Trophoblast cell (in vitro differentiated cells and primary cell): ENCODE results near the gene TMPRSS4.

ENCODE experiments used
- DNase-seq, 2 donors: peaks; one replicate each; pipeline ENCODE4 v3.0.0-alpha.2; 2016
- H2AFZ ChIP-seq: 2 replicates; pipeline ENCODE4 v1.6.1; 2013; ENCODE audit warnings: low read length, moderate library complexity, mild to moderate bottlenecking; ENCODE audit not compliant: insufficient read depth, poor library complexity
- H2AK5ac ChIP-seq: 2 replicates; pipeline ENCODE4 v1.6.1; 2013; ENCODE audit warnings: mild to moderate bottlenecking, low read length
- H2BK120ac ChIP-seq: 2 replicates; pipeline ENCODE4 v1.6.1; 2013; ENCODE audit warnings: low read length, mild to moderate bottlenecking, moderate library complexity; ENCODE audit not compliant: insufficient read depth, poor library complexity
- H2BK12ac ChIP-seq: 2 replicates; pipeline ENCODE4 v1.6.1; 2013; ENCODE audit warnings: mild to moderate bottlenecking, low read length, moderate library complexity
- H2BK5ac ChIP-seq: 2 replicates; pipeline ENCODE4 v1.6.1; 2013; ENCODE audit warnings: low read length, low read depth, moderate library complexity, mild to moderate bottlenecking; ENCODE audit not compliant: poor library complexity
- H3K14ac ChIP-seq: 2 replicates; pipeline ENCODE4 v1.6.1; 2013; ENCODE audit warnings: mild to moderate bottlenecking, low read length
- H3K18ac ChIP-seq: 2 replicates; pipeline ENCODE4 v1.6.1; 2013; ENCODE audit warnings: mild to moderate bottlenecking, low read length
- H3K23ac ChIP-seq: 2 replicates; pipeline ENCODE4 v1.6.1; 2013; ENCODE audit warnings: low read length
- H3K27ac ChIP-seq: 2 replicates; pipeline ENCODE4 v1.5.1; 2013; ENCODE audit warnings: low read depth, mild to moderate bottlenecking, inconsistent platforms, low read length, moderate library complexity
- H3K27me3 ChIP-seq: 2 replicates; pipeline ENCODE4 v1.6.1; 2013; ENCODE audit warnings: inconsistent platforms, mild to moderate bottlenecking, low read length, moderate library complexity; ENCODE audit not compliant: insufficient read depth
- H3K36me3 ChIP-seq, 2 experiments: 1 replicate in 1 of 2; 2 replicates in 1 of 2; pipeline ENCODE4 v1.6.1; 2013; ENCODE audit warnings: low read length in 2 of 2, mild to moderate bottlenecking in 2 of 2, moderate library complexity in 1 of 2; ENCODE audit not compliant: insufficient read depth in 2 of 2, control insufficient read depth in 1 of 2
- H3K4ac ChIP-seq: 2 replicates; pipeline ENCODE4 v1.6.1; 2013; ENCODE audit warnings: low read depth, mild to moderate bottlenecking, low read length, moderate library complexity
- H3K4me1 ChIP-seq, 2 experiments: 1 replicate in 1 of 2; 2 replicates in 1 of 2; pipeline ENCODE4 v1.6.1; 2013; ENCODE audit warnings: low read length in 2 of 2, mild to moderate bottlenecking in 2 of 2, moderate library complexity in 1 of 2; ENCODE audit not compliant: insufficient read depth in 2 of 2, control insufficient read depth in 1 of 2
- H3K4me2 ChIP-seq: 2 replicates; pipeline ENCODE4 v1.6.1; 2013; ENCODE audit warnings: inconsistent platforms, mild to moderate bottlenecking, low read length, moderate library complexity
- H3K4me3 ChIP-seq: 2 replicates; pipeline ENCODE4 v1.5.1; 2013; ENCODE audit warnings: mild to moderate bottlenecking, low read depth, low read length, inconsistent platforms
- H3K79me1 ChIP-seq: one replicate; pipeline ENCODE4 v1.6.1; 2013; ENCODE audit warnings: low read length
- H3K79me2 ChIP-seq: 2 replicates; pipeline ENCODE4 v1.6.1; 2013; ENCODE audit warnings: low read length, mild to moderate bottlenecking; ENCODE audit not compliant: control insufficient read depth, insufficient read depth, poor library complexity
- H3K9ac ChIP-seq: 2 replicates; pipeline ENCODE4 v1.6.1; 2013; ENCODE audit warnings: mild to moderate bottlenecking, low read length
- H3K9me3 ChIP-seq: 2 replicates; pipeline ENCODE4 v1.6.1; 2013; ENCODE audit warnings: low read depth, mild to moderate bottlenecking, control low read depth, inconsistent platforms, low read length; ENCODE audit not compliant: insufficient read depth
- H4K12ac ChIP-seq: 2 replicates; pipeline ENCODE4 v1.6.1; 2013; ENCODE audit warnings: low read depth, mild to moderate bottlenecking, low read length, moderate library complexity
- H4K8ac ChIP-seq: 2 replicates; pipeline ENCODE4 v1.6.1; 2013; ENCODE audit warnings: low read depth, mild to moderate bottlenecking, low read length, moderate library complexity
- H4K91ac ChIP-seq: one replicate; pipeline ENCODE4 v1.6.1; 2013; ENCODE audit warnings: low read depth, mild to moderate bottlenecking, low read length, moderate library complexity
- WGBS: extraction: QIAGEN DNeasy Blood & Tissue Kit; methylation state at CpG from one replicate; pipeline ENCODE4 v1.1.7; 2013; ENCODE audit warnings: missing lambda C conversion rate; ENCODE audit not compliant: insufficient read length, insufficient coverage; ENCODE audit errors: extremely low coverage; 5-methylcytosine and 5-hydroxymethylcytosine counted together

The TMPRSS4 gene

DNA sequence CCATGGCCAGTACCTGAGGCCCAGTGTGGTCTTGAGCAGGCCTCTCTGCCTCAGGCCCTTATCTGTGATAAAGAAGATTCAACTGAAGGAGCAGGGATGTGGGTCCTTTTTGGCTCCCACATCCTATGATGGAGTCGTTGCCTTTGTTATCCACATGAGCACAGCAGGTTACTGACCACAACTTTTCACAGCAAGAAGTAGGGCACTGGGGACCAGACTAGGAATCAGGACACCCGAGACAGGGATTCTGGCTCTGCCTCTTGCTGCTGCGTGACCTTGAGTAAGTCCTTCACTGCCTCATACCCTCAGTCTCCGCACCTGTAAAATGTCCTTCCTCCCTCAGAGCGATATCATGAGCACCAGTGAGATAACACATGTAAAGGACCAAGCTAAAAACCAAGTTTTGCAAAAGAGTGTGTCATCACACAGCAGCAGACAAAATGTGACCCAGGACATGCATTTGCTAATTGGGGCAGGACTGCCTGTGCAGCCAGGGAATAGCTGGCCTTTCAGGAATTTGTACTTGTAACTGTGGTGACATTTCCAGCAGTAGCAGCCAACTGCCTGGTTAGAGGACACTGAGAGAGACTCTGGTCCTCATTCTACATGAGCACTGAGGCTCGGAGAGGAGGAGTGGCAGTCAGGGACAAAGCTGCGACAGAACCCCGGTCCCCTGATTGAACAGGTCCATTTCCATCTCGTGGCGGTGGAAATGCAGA is 23.1 kb downstream of the TMPRSS4 start:
- Histone ChIP-seq H2AK5ac (no peak overlapping the region), H3K9me3 (no peaks in the 10 kb centered on the region), H3K23ac (no peak overlapping the region), H3K9ac (no peak overlapping the region), H2AFZ (no peak overlapping the region), H3K4me3 (no peak overlapping the region), H2BK12ac (no peak overlapping the region), H3K4me2 (no peak overlapping the region), H4K91ac (no peak overlapping the region), H3K27me3 (no peaks in the 10 kb centered on the region), H2BK120ac (no peak overlapping the region), H3K79me1 (no peaks in the 10 kb centered on the region), H3K36me3 (no peaks in the 10 kb centered on the region), H3K79me2 (no peaks in the 10 kb centered on the region), H3K4me1 (no peaks in the 10 kb centered on the region), H4K8ac (no peak overlapping the region), H3K27ac (no peak overlapping the region), H3K18ac (no peak overlapping the region), H3K14ac (no peak overlapping the region), H4K12ac (no peak overlapping the region), H2BK5ac (no peak overlapping the region), H3K4ac (no peak overlapping the region)
- DNase-seq: no peak
- WGBS: no CpG with 5 or more reads among the region's 10 CpGs

GRCh38 chr11:118100691-118101232 is 23.9 kb downstream of the TMPRSS4 start:
- Histone ChIP-seq H3K23ac (no peak overlapping the region), H3K18ac (no peak overlapping the region)

GRCh38 chr11:118102721-118103261 is 25.9 kb downstream of the TMPRSS4 start:
- H4K12ac ChIP-seq: no peak overlapping the region
- no peak overlapping the region for H3K4me3 ChIP-seq
- no peak overlapping the region for H3K14ac ChIP-seq
- no peaks in the 10 kb centered on the region for H3K79me2 ChIP-seq
- H3K79me1 ChIP-seq: no peaks in the 10 kb centered on the region
- no CpG with 5 or more reads among the region's 13 CpGs for WGBS
- H4K91ac ChIP-seq: no peak overlapping the region
- H3K9me3 ChIP-seq: no peaks in the 10 kb centered on the region
- no peak overlapping the region for H2AK5ac ChIP-seq
- no peak overlapping the region for H3K23ac ChIP-seq
- no peak overlapping the region for H3K9ac ChIP-seq
- no peak overlapping the region for H2AFZ ChIP-seq
- H3K27me3 ChIP-seq: no peaks in the 10 kb centered on the region
- no peak for DNase-seq
- no peak overlapping the region for H3K4ac ChIP-seq
- no peak overlapping the region for H3K27ac ChIP-seq
- no peak overlapping the region for H2BK12ac ChIP-seq
- no peaks in the 10 kb centered on the region for H3K4me1 ChIP-seq
- no peak overlapping the region for H4K8ac ChIP-seq
- H2BK5ac ChIP-seq: no peak overlapping the region
- H3K36me3 ChIP-seq: no peaks in the 10 kb centered on the region
- H2BK120ac ChIP-seq: no peak overlapping the region
- no peak overlapping the region for H3K4me2 ChIP-seq
- no peak overlapping the region for H3K18ac ChIP-seq

More at GRCh38 chr11:118100691-118101232, 23.9 kb downstream of the TMPRSS4 start:
- H3K27me3 ChIP-seq: no peaks in the 10 kb centered on the region
- no peaks in the 10 kb centered on the region for H3K4me1 ChIP-seq
- no peak overlapping the region for H2AFZ ChIP-seq
- no peak overlapping the region for H2BK120ac ChIP-seq
- H2BK12ac ChIP-seq: no peak overlapping the region
- no CpG with 5 or more reads among the region's 3 CpGs for WGBS
- H2AK5ac ChIP-seq: no peak overlapping the region
- H3K14ac ChIP-seq: no peak overlapping the region
- no peak overlapping the region for H3K4me3 ChIP-seq
- no peak overlapping the region for H4K91ac ChIP-seq
- H3K9me3 ChIP-seq: no peaks in the 10 kb centered on the region
- H3K79me2 ChIP-seq: no peaks in the 10 kb centered on the region
- no peak overlapping the region for H3K4ac ChIP-seq
- no peaks in the 10 kb centered on the region for H3K79me1 ChIP-seq
- H3K9ac ChIP-seq: no peak overlapping the region
- no peak overlapping the region for H4K8ac ChIP-seq
- H4K12ac ChIP-seq: no peak overlapping the region
- no peak for DNase-seq
- no peak overlapping the region for H3K4me2 ChIP-seq
- H3K36me3 ChIP-seq: no peaks in the 10 kb centered on the region
- H2BK5ac ChIP-seq: no peak overlapping the region
- no peak overlapping the region for H3K27ac ChIP-seq

GRCh38 chr11:118104491-118104890 is 27.6 kb downstream of the TMPRSS4 start:
- Histone ChIP-seq H3K14ac (no peak overlapping the region), H3K9ac (no peak overlapping the region), H2AFZ (no peak overlapping the region), H3K27ac (no peak overlapping the region), H3K18ac (no peak overlapping the region), H3K79me2 (no peaks in the 10 kb centered on the region), H4K91ac (no peak overlapping the region), H2BK5ac (no peak overlapping the region), H3K79me1 (no peaks in the 10 kb centered on the region), H2AK5ac (no peak overlapping the region), H2BK12ac (no peak overlapping the region), H3K4ac (no peak overlapping the region), H4K8ac (no peak overlapping the region), H3K4me1 (no peaks in the 10 kb centered on the region), H3K23ac (no peak overlapping the region), H2BK120ac (no peak overlapping the region), H4K12ac (no peak overlapping the region), H3K27me3 (no peaks in the 10 kb centered on the region), H3K4me2 (no peak overlapping the region), H3K9me3 (no peaks in the 10 kb centered on the region), H3K4me3 (no peak overlapping the region), H3K36me3 (no peaks in the 10 kb centered on the region)
- DNase-seq: no peak
- no CpG with 5 or more reads among the region's 6 CpGs for WGBS
